ENCODE results near the gene APOBEC2. TPM values are rescaled to one million over a fixed set of nuclear protein-coding genes. Genes with fewer than 3 reads are reported as not detected.
A peak's percentile ranks its signal among the peaks of the same experiment; 100 is the strongest.

The APOBEC2 gene
- total and polyA plus RNA-seq, 2 of the 13 experiments (the other 11 are each of a cell fraction or from before 2014, with no cell fraction given) = 0.09 TPM; not detected in 1

DNA sequence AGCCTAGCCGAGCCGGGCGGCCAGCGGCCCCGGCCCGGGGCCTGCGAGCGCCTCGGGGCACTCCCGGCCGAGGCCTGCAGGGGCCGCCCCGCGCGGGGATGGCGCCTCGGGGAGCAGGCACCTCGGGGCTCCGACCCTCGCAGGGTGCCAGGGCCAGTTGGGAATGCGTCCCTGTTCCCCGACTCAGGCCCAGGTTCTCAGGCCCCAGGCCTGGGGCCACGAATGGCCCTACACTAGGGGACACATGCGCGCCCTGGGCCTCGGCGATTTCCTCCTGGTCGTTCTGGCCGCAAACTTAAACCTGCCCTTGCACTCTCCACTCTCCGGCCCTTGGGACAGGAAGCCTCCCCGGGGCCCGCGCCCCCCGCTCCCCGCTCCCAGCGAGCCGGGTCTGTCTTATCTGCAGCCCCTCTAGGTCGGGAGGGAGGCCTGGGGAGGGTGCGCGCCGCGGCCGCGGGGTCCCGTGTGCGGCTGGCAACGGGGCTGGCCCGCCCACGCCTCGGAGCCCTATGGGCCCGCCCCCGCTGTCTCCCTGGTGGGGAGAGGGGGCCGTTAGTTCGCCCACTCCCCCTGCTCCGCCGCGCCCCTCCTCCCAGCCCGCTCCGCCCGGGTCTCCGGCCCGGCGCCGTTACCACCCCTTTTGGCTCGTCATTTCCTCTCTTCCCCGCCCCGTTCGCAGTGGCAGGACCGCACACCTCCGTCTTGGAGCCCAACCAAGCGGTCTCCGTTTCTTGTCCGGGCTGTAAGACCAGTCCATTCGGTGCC is 20.4 kb downstream of the APOBEC2 start (continued):
- TF ChIP-seq, protein P1, sequence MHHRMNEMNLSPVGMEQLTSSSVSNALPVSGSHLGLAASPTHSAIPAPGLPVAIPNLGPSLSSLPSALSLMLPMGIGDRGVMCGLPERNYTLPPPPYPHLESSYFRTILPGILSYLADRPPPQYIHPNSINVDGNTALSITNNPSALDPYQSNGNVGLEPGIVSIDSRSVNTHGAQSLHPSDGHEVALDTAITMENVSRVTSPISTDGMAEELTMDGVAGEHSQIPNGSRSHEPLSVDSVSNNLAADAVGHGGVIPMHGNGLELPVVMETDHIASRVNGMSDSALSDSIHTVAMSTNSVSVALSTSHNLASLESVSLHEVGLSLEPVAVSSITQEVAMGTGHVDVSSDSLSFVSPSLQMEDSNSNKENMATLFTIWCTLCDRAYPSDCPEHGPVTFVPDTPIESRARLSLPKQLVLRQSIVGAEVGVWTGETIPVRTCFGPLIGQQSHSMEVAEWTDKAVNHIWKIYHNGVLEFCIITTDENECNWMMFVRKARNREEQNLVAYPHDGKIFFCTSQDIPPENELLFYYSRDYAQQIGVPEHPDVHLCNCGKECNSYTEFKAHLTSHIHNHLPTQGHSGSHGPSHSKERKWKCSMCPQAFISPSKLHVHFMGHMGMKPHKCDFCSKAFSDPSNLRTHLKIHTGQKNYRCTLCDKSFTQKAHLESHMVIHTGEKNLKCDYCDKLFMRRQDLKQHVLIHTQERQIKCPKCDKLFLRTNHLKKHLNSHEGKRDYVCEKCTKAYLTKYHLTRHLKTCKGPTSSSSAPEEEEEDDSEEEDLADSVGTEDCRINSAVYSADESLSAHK (CRISPR knock-in tag; IDR thresholded peaks at IDR 0.05; ENCODE audit: borderline replicate concordance) = no peak
- TF ChIP-seq, protein P2, sequence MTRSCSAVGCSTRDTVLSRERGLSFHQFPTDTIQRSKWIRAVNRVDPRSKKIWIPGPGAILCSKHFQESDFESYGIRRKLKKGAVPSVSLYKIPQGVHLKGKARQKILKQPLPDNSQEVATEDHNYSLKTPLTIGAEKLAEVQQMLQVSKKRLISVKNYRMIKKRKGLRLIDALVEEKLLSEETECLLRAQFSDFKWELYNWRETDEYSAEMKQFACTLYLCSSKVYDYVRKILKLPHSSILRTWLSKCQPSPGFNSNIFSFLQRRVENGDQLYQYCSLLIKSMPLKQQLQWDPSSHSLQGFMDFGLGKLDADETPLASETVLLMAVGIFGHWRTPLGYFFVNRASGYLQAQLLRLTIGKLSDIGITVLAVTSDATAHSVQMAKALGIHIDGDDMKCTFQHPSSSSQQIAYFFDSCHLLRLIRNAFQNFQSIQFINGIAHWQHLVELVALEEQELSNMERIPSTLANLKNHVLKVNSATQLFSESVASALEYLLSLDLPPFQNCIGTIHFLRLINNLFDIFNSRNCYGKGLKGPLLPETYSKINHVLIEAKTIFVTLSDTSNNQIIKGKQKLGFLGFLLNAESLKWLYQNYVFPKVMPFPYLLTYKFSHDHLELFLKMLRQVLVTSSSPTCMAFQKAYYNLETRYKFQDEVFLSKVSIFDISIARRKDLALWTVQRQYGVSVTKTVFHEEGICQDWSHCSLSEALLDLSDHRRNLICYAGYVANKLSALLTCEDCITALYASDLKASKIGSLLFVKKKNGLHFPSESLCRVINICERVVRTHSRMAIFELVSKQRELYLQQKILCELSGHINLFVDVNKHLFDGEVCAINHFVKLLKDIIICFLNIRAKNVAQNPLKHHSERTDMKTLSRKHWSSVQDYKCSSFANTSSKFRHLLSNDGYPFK (CRISPR knock-in tag; IDR thresholded peaks at IDR 0.05; ENCODE audit: borderline replicate concordance) = no peak
- TF ChIP-seq, protein P3, sequence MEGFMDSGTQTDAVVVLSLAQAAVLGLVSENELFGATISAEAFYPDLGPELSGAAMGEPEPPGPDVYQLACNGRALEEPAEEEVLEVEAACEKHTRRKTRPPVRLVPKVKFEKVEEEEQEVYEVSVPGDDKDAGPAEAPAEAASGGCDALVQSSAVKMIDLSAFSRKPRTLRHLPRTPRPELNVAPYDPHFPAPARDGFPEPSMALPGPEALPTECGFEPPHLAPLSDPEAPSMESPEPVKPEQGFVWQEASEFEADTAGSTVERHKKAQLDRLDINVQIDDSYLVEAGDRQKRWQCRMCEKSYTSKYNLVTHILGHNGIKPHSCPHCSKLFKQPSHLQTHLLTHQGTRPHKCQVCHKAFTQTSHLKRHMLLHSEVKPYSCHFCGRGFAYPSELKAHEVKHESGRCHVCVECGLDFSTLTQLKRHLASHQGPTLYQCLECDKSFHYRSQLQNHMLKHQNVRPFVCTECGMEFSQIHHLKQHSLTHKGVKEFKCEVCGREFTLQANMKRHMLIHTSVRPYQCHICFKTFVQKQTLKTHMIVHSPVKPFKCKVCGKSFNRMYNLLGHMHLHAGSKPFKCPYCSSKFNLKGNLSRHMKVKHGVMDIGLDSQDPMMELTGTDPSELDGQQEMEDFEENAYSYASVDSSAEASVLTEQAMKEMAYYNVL (CRISPR knock-in tag; IDR thresholded peaks at IDR 0.05; ENCODE audit: borderline replicate concordance) = peak; percentile 37; the same call in 1 of the 2 replicates
- TF ChIP-seq HNRNPLL (IDR thresholded peaks at IDR 0.05; ENCODE audit: low read depth, low read length, poor library complexity, severe bottlenecking) = peak; percentile 72
- TF ChIP-seq, protein P4, sequence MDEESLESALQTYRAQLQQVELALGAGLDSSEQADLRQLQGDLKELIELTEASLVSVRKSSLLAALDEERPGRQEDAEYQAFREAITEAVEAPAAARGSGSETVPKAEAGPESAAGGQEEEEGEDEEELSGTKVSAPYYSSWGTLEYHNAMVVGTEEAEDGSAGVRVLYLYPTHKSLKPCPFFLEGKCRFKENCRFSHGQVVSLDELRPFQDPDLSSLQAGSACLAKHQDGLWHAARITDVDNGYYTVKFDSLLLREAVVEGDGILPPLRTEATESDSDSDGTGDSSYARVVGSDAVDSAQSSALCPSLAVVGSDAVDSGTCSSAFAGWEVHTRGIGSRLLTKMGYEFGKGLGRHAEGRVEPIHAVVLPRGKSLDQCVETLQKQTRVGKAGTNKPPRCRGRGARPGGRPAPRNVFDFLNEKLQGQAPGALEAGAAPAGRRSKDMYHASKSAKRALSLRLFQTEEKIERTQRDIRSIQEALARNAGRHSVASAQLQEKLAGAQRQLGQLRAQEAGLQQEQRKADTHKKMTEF (CRISPR knock-in tag; IDR thresholded peaks at IDR 0.05) = peak; percentile 62; the same call in 1 of the 2 replicates
- TF ChIP-seq KAT8 (CRISPR knock-in tag; IDR thresholded peaks at IDR 0.05) = no peak; the same call in 1 of the 2 replicates
- no peak for TF ChIP-seq MBD4 (IDR thresholded peaks at IDR 0.05; ENCODE audit: borderline replicate concordance, low read length)
- TF ChIP-seq ZNF652 (CRISPR knock-in tag; IDR thresholded peaks at IDR 0.05; ENCODE audit: borderline replicate concordance, low read depth) = no peak
- TF ChIP-seq, protein P5, sequence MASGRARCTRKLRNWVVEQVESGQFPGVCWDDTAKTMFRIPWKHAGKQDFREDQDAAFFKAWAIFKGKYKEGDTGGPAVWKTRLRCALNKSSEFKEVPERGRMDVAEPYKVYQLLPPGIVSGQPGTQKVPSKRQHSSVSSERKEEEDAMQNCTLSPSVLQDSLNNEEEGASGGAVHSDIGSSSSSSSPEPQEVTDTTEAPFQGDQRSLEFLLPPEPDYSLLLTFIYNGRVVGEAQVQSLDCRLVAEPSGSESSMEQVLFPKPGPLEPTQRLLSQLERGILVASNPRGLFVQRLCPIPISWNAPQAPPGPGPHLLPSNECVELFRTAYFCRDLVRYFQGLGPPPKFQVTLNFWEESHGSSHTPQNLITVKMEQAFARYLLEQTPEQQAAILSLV (CRISPR knock-in tag; IDR thresholded peaks at IDR 0.05; ENCODE audit: borderline replicate concordance) = 0 out of 2 replicates have a peak, but pooled peaks have one; percentile 86
- TF ChIP-seq PTBP1 (IDR thresholded peaks at IDR 0.05; ENCODE audit: low read depth, low read length, poor library complexity, severe bottlenecking) = no peak
- TF ChIP-seq ZNF737 (CRISPR knock-in tag; IDR thresholded peaks at IDR 0.05; ENCODE audit: borderline replicate concordance) = 0 out of 2 replicates have a peak, but pooled peaks have one; percentile 82
- TF ChIP-seq GABPA (IDR thresholded peaks at IDR 0.05; ENCODE audit: low read depth, low read length) = peak; percentile 55
- peak; percentile 86 for TF ChIP-seq GABPA (CRISPR knock-in tag; IDR thresholded peaks at IDR 0.05; ENCODE audit: low read depth)
- TF ChIP-seq KLF9 (CRISPR knock-in tag; IDR thresholded peaks at IDR 0.05; ENCODE audit: low read depth) = no peak; the same call in 1 of the 2 replicates
- TF ChIP-seq SMARCC2 (IDR thresholded peaks at IDR 0.05) = no peak
- TF ChIP-seq ISL2 (CRISPR knock-in tag; IDR thresholded peaks at IDR 0.05) = peak; percentile 21; the same call in 1 of the 2 replicates
- TF ChIP-seq CCAR2 (optimal IDR thresholded peaks at IDR 0.05; ENCODE audit: low read depth, low read length) = no peak
